GM12801 (cell line): ENCODE results near the gene FICD.

Experiments
- CTCF ChIP-seq: IDR thresholded peaks from one replicate; pipeline ENCODE4 v1.5.1; 2011; ENCODE audit warnings: control low read depth; ENCODE audit not compliant: insufficient read length; ENCODE audit errors: extremely low read depth

Gene FICD

GRCh38 chr12:108495054-108495453, 20.0 kb upstream of the FICD start:
- TF ChIP-seq CTCF = no peak

- no peak for TF ChIP-seq CTCF
Measured at GRCh38 chr12:108495823-108496579, 19.1 kb upstream of the FICD start.

- TF ChIP-seq CTCF = no peak
Measured at GRCh38 chr12:108498136-108498535, 16.9 kb upstream of the FICD start.

GRCh38 chr12:108502922-108503321, 12.2 kb upstream of the FICD start:
- TF ChIP-seq CTCF = no peak

GRCh38 chr12:108505129-108505528, 9.9 kb upstream of the FICD start:
- no peak for TF ChIP-seq CTCF

GRCh38 chr12:108507971-108508642, 7.0 kb upstream of the FICD start:
- TF ChIP-seq CTCF = no peak

- TF ChIP-seq CTCF = no peak
Measured at GRCh38 chr12:108509806-108510205, 5.3 kb upstream of the FICD start.
